ENCODE measurements around the gene DDX41. TPM values are rescaled to one million over a fixed set of nuclear protein-coding genes. Genes with fewer than 3 reads are reported as not detected.

Gene DDX41
- total RNA-seq, 1 donor from 2014 or later, result 117 TPM

DNA sequence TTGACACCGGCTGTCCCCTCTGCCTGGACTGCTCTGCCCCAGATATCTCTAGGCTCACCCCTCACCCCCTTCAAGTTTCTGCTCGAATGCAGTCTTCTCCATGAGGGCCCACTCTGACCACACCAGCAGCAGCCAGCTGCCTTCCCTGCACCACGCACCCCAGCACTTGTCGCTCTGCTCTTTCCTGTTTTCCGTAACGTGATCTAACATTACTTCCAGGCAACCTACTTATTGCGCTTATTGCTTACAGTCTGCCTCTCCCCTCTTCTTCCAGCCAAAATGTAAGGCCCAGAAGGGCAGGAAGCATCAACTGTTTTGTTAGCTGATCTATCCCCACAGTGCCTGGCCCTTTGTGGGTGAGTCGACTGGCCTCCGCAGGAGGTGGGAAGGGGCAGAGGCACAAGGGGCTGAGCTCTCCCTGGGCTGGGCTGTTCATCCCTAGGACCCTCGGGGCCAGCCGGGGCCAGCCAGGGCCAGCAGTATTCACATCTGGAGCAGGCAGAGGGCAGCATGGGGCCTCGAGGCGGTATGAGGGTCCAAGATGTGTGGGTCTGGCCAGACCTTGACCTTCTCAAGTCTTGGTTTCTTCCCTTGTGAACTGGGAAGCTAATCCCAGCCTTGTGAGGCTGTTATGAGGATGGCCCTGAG is 31.7 kb downstream of the DDX41 start:
- no peak for DNase-seq (ENCODE audit: low spot score in 2 of 2)
- peaks cover 19 to 58% of the 10 kb centered on the region in 2 donors for H3K4me1 ChIP-seq
- H3K4me3 ChIP-seq, result no peak overlapping the region
- H3K27ac ChIP-seq, result peak overlapping the region; percentile 49 to 91
- peaks cover 57 to 82% of the 10 kb centered on the region in 2 donors for H3K36me3 ChIP-seq
- no peaks in the 10 kb centered on the region for H3K9me3 ChIP-seq
- intact Hi-C loops (cut with DNase I), result no loop called here
- TF ChIP-seq, protein P1, sequence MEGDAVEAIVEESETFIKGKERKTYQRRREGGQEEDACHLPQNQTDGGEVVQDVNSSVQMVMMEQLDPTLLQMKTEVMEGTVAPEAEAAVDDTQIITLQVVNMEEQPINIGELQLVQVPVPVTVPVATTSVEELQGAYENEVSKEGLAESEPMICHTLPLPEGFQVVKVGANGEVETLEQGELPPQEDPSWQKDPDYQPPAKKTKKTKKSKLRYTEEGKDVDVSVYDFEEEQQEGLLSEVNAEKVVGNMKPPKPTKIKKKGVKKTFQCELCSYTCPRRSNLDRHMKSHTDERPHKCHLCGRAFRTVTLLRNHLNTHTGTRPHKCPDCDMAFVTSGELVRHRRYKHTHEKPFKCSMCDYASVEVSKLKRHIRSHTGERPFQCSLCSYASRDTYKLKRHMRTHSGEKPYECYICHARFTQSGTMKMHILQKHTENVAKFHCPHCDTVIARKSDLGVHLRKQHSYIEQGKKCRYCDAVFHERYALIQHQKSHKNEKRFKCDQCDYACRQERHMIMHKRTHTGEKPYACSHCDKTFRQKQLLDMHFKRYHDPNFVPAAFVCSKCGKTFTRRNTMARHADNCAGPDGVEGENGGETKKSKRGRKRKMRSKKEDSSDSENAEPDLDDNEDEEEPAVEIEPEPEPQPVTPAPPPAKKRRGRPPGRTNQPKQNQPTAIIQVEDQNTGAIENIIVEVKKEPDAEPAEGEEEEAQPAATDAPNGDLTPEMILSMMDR (IDR thresholded peaks at IDR 0.05), result no peak
- no peaks in the 10 kb centered on the region for H3K27me3 ChIP-seq

GRCh38 chr5:177483994-177484901 is 32.5 kb downstream of the DDX41 start:
- no peak overlapping the region for H3K4me3 ChIP-seq
- intact Hi-C loops (cut with DNase I), result no loop called here
- peaks cover 50 to 74% of the 10 kb centered on the region in 2 donors for H3K36me3 ChIP-seq
- no peaks in the 10 kb centered on the region for H3K9me3 ChIP-seq
- H3K27me3 ChIP-seq, result no peaks in the 10 kb centered on the region
- peaks cover 27 to 58% of the 10 kb centered on the region in 2 donors for H3K4me1 ChIP-seq
- DNase-seq (ENCODE audit: low spot score in 2 of 2), result no peak
- peak overlapping the region; percentile 49 to 91 for H3K27ac ChIP-seq
- TF ChIP-seq, protein P1 (IDR thresholded peaks at IDR 0.05), result no peak

GRCh38 chr5:177483042-177483441 is 33.7 kb downstream of the DDX41 start:
- Histone ChIP-seq H3K27ac (peak overlapping the region; percentile 72 to 91), H3K9me3 (no peaks in the 10 kb centered on the region), H3K4me1 (peaks cover 32 to 65% of the 10 kb centered on the region in 2 donors), H3K4me3 (no peak overlapping the region), H3K27me3 (no peaks in the 10 kb centered on the region), H3K36me3 (peaks cover 38 to 62% of the 10 kb centered on the region in 2 donors)
- intact Hi-C loops (cut with DNase I), result no loop called here
- DNase-seq (ENCODE audit: low spot score in 2 of 2), result no peak
- TF ChIP-seq, protein P1 (IDR thresholded peaks at IDR 0.05), result no peak

DNA sequence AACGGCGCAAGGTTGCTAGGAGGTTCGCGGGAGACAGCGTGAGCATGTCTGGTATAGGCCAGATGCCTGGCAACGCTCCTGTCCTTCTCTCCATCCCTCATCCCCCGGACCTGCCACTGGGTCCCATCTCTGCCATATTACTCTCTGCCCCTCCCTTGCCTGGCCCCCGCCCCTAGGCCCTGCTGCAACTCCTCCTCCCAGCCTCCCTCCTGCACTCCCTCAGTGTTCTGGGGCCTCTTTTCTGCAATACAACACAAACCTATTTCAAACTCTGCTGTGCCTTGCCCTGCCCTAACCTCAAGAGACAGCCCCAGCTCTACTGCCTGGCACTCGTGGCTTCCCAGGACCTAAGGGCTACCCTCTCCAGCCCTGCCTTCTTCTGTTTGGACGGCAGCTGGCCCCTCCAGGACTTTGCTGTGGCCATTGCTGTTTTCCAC is 34.4 kb downstream of the DDX41 start:
- Histone ChIP-seq H3K27me3 (no peaks in the 10 kb centered on the region), H3K4me3 (no peak overlapping the region), H3K27ac (peak overlapping the region; percentile 91), H3K36me3 (peaks cover 31 to 55% of the 10 kb centered on the region in 2 donors), H3K9me3 (no peaks in the 10 kb centered on the region), H3K4me1 (peaks cover 32 to 69% of the 10 kb centered on the region in 2 donors)
- TF ChIP-seq, protein P1 (IDR thresholded peaks at IDR 0.05), result no peak
- no peak for DNase-seq (ENCODE audit: low spot score in 2 of 2)
- intact Hi-C loops (cut with DNase I), result no loop called here

GRCh38 chr5:177479774-177480173 is 37.0 kb downstream of the DDX41 start:
- no peak for DNase-seq (ENCODE audit: low spot score in 2 of 2)
- H3K9me3 ChIP-seq, result no peaks in the 10 kb centered on the region
- H3K4me3 ChIP-seq, result peak overlapping the region in 1 of 2 donors; percentile 1
- intact Hi-C loops (cut with DNase I), result loop anchor here (1.0 kb wide), 1 partner anchor 15 kb away; no protein-coding TSS in a partner anchor
- no peaks in the 10 kb centered on the region for H3K27me3 ChIP-seq
- TF ChIP-seq, protein P1 (IDR thresholded peaks at IDR 0.05), result no peak
- peaks cover 19 to 32% of the 10 kb centered on the region in 2 donors for H3K36me3 ChIP-seq
- H3K27ac ChIP-seq, result peak overlapping the region; percentile 91
- H3K4me1 ChIP-seq, result peaks cover 29 to 79% of the 10 kb centered on the region in 2 donors
